DND-41 (cell line): Measurements from ENCODE around the gene TIGD3.

Experiments used
- ATAC-seq: fragments of 200-7000 bp; cut with Tn5 transposase; 3 replicates; pipeline ENCODE4 v1.9.1; 2021; ENCODE audit warnings: low read depth; ENCODE audit not compliant: insufficient read depth
- DNase-seq: peaks from one replicate; pipeline ENCODE4 v3.0.0-alpha.2; 2020
- H2AFZ ChIP-seq: 2 replicates; pipeline ENCODE4 v1.6.0; 2012; ENCODE audit warnings: low read depth, low read length
- H3K27ac ChIP-seq: 2 replicates; pipeline ENCODE4 v1.5.1; 2012; ENCODE audit warnings: low read length, inconsistent platforms
- H3K27me3 ChIP-seq: fragments of 200-600 bp; sonication (generic); 2 replicates; pipeline ENCODE4 v1.6.0; 2012; ENCODE audit warnings: low read length, mild to moderate bottlenecking, inconsistent platforms; ENCODE audit not compliant: insufficient read depth, poor library complexity
- H3K36me3 ChIP-seq: 2 replicates; pipeline ENCODE4 v1.5.1; 2012; ENCODE audit warnings: low read length, inconsistent platforms; ENCODE audit not compliant: insufficient read depth
- H3K4me1 ChIP-seq: 2 replicates; pipeline ENCODE4 v1.5.1; 2012; ENCODE audit warnings: mild to moderate bottlenecking, low read length; ENCODE audit not compliant: insufficient read depth
- H3K4me2 ChIP-seq: 2 replicates; pipeline ENCODE4 v1.6.0; 2012; ENCODE audit warnings: mild to moderate bottlenecking, moderate library complexity, low read length, inconsistent platforms; ENCODE audit not compliant: insufficient read depth
- H3K4me3 ChIP-seq, 2 experiments: fragments of 200-600 bp in 1 of 2; shearing (Covaris generic) in 1 of 2; 2 replicates each; pipeline ENCODE4 v1.5.1; 2012 to 2016; ENCODE audit warnings: inconsistent platforms in 2 of 2, low read length in 2 of 2, mild to moderate bottlenecking in 2 of 2, low read depth in 1 of 2, moderate library complexity in 1 of 2
- H3K79me2 ChIP-seq: 2 replicates; pipeline ENCODE4 v1.6.0; 2012; ENCODE audit warnings: low read length, inconsistent platforms; ENCODE audit not compliant: insufficient read depth
- H3K9ac ChIP-seq: 2 replicates; pipeline ENCODE4 v1.6.0; 2012; ENCODE audit warnings: low read depth, mild to moderate bottlenecking, inconsistent platforms, low read length, moderate library complexity
- H3K9me3 ChIP-seq: 2 replicates; pipeline ENCODE4 v1.5.1; 2012; ENCODE audit warnings: low read length, moderate library complexity, mild to moderate bottlenecking, inconsistent platforms; ENCODE audit not compliant: insufficient read depth, severe bottlenecking
- H4K20me1 ChIP-seq: 2 replicates; pipeline ENCODE4 v1.6.0; 2012; ENCODE audit warnings: low read length; ENCODE audit not compliant: insufficient read depth
- CTCF ChIP-seq: IDR thresholded peaks from 2 replicates; pipeline ENCODE4 v1.5.1; 2012; ENCODE audit warnings: borderline replicate concordance, low read length, moderate library complexity, mild to moderate bottlenecking; ENCODE audit not compliant: poor library complexity, severe bottlenecking; ENCODE audit errors: extremely low read depth
- EZH2 ChIP-seq: IDR thresholded peaks from 3 replicates; pipeline ENCODE4 v1.6.1; 2012; ENCODE audit warnings: borderline replicate concordance, low read depth, mild to moderate bottlenecking, moderate library complexity, low read length, inconsistent platforms; ENCODE audit not compliant: severe bottlenecking

TIGD3 gene

DNA sequence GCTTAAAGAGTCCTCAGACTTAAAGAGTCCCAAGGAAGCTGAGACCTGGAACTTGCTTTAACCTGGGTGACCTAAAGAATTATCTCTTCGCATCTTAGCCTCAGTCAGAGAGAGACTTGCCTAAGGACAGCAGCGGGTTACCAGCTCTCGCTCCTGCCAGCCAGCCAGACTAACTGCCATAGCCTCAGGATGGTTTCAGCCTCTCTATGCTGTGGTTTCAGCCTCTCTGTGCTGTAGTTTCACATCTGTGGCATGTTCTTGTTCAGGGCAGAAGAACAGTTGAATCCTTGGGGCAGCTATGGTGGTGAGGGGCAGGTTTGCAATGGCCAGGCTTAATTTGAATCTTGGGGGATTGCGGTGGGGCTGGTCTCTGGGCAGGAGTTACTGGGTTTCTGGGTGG, 34.2 kb downstream of the TIGD3 start:
- H3K36me3 ChIP-seq, result peaks cover 48% of the 10 kb centered on the region
- H3K79me2 ChIP-seq, result peaks cover 77% of the 10 kb centered on the region
- no peak for ATAC-seq
- no peaks in the 10 kb centered on the region for H3K9me3 ChIP-seq
- H3K4me3 ChIP-seq, result peak overlapping the region in 1 of 2 experiments; percentile 6; a peak in 1 of 4 replicates
- no peaks in the 10 kb centered on the region for H3K27me3 ChIP-seq
- peaks cover 59% of the 10 kb centered on the region for H3K4me1 ChIP-seq
- H4K20me1 ChIP-seq, result peaks cover 22% of the 10 kb centered on the region
- H3K27ac ChIP-seq, result peak overlapping the region; percentile 44
- H2AFZ ChIP-seq, result no peak overlapping the region
- TF ChIP-seq CTCF, result no peak
- TF ChIP-seq EZH2, result no peak
- DNase-seq, result no peak
- peak overlapping the region; percentile 84; the same call in 1 of the 2 replicates for H3K9ac ChIP-seq
- peak overlapping the region; percentile 91; the same call in 1 of the 2 replicates for H3K4me2 ChIP-seq

GRCh38 chr11:65389294-65389980, 34.9 kb downstream of the TIGD3 start:
- Histone ChIP-seq H3K4me2 (peak overlapping the region; percentile 91; the same call in 1 of the 2 replicates), H3K9ac (peak overlapping the region; percentile 84; the same call in 1 of the 2 replicates)

DNA sequence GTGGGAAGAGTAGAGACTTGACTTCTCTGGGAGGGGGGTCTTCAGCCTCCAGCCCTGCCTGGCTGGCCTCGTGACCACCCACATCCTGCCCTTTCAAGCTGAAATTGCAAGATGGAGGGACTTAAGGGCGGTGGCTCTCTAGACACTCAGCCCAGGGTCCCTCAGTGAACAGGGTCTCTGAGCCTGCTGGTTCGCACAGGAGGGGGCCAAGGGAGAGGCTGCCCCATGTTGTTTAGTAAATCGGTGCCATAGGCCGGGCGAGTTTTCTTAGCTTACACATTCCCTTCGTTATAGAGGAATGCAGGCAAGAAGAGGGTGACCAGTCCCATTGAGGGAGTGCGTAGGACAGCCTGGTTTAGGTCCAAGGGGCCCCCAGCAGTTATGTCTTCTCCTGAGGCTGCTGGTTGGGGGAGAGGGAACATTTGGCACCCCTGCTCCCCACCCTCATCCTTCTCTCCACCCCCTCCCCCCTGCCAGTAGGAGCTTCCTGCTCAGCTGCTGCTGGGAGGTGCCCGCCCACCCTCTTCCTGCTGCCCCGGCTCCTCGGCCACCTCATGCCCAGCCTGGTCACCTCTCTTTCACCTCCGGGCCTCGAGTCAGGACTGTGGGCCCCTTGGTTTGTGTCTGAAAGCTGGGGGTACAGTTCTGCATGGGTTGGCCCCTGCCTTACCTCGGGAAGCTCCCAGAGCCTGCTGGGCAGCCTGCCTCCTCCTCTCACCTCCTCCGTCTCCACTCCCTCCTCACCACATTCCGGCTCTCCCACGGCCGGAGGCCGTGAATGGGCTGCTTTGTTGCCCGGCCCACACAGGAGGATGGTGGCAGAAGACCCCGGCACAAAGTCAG, 35.8 kb downstream of the TIGD3 start:
- no peak overlapping the region for H3K9ac ChIP-seq
- ATAC-seq (no peak), DNase-seq (no peak)
- peaks cover 75% of the 10 kb centered on the region for H3K79me2 ChIP-seq
- H3K27ac ChIP-seq, result peak overlapping the region; percentile 44
- peaks cover 43% of the 10 kb centered on the region for H3K4me1 ChIP-seq
- H3K4me2 ChIP-seq, result peak overlapping the region; percentile 91; the same call in 1 of the 2 replicates
- no peaks in the 10 kb centered on the region for H3K9me3 ChIP-seq
- TF ChIP-seq EZH2 (no peak), CTCF (no peak)
- H3K27me3 ChIP-seq, result no peaks in the 10 kb centered on the region
- no peak overlapping the region for H3K4me3 ChIP-seq
- peaks cover 26% of the 10 kb centered on the region for H4K20me1 ChIP-seq
- no peak overlapping the region for H2AFZ ChIP-seq
- H3K36me3 ChIP-seq, result peaks cover 61% of the 10 kb centered on the region

More at GRCh38 chr11:65389294-65389980, 34.9 kb downstream of the TIGD3 start:
- Histone ChIP-seq H4K20me1 (peaks cover 26% of the 10 kb centered on the region), H3K27ac (peak overlapping the region; percentile 44), H3K36me3 (peaks cover 55% of the 10 kb centered on the region), H3K79me2 (peaks cover 75% of the 10 kb centered on the region), H2AFZ (no peak overlapping the region), H3K4me1 (peaks cover 52% of the 10 kb centered on the region), H3K27me3 (no peaks in the 10 kb centered on the region), H3K4me3 (peak overlapping the region in 1 of 2 experiments; percentile 8; a peak in 1 of 4 replicates), H3K9me3 (no peaks in the 10 kb centered on the region)
- TF ChIP-seq CTCF, result no peak
- TF ChIP-seq EZH2, result no peak
- DNase-seq (no peak), ATAC-seq (no peak)
